ENCODE measurements around the gene PIAS2. TPM values are rescaled to one million over a fixed set of nuclear protein-coding genes. Genes with fewer than 3 reads are reported as not detected.

Gene PIAS2
- total and polyA plus RNA-seq, 2 experiments from 2014 or later: 30.3 to 54.2 TPM

GRCh38 chr18:46833899-46834298 lies 83.4 kb downstream of the PIAS2 start:
- Mint-ChIP-seq H3K9me3 (no peaks in the 10 kb centered on the region), H3K27ac (no peak overlapping the region), H3K4me3 (no peak overlapping the region), H3K36me3 (ENCODE audit: low read depth) (peaks cover 14% of the 10 kb centered on the region; the same call in 2 of the 3 replicates), H3K4me1 (no peaks in the 10 kb centered on the region), H3K27me3 (ENCODE audit: insufficient read depth, low read depth, poor library complexity) (no peaks in the 10 kb centered on the region)
- H3K4me2 ChIP-seq: no peak overlapping the region
- H3K36me3 ChIP-seq (ENCODE audit: insufficient read depth): peaks cover 8% of the 10 kb centered on the region; the same call in 1 of the 2 replicates
- H3F3A ChIP-seq (replicated peaks; ENCODE audit: low read depth): no peaks in the 10 kb centered on the region
- H3K4me1 ChIP-seq (ENCODE audit: insufficient read depth): no peaks in the 10 kb centered on the region
- no peak for DNase-seq (ENCODE audit: low spot score)
- H3K4me3 ChIP-seq: no peak overlapping the region
- H3K9me2 ChIP-seq (ENCODE audit: insufficient read depth): no peaks in the 10 kb centered on the region
- H2AFZ ChIP-seq: no peak overlapping the region
- no peaks in the 10 kb centered on the region; the same call in 1 of the 2 replicates for H4K20me1 ChIP-seq (replicated peaks; ENCODE audit: insufficient read depth)
- H3K79me2 ChIP-seq (replicated peaks; ENCODE audit: insufficient read depth): no peaks in the 10 kb centered on the region
- no peak overlapping the region for H3K27ac ChIP-seq (ENCODE audit: low read depth)
- no peaks in the 10 kb centered on the region for H3K27me3 ChIP-seq (ENCODE audit: insufficient read depth)
- no peak for ATAC-seq
- TF ChIP-seq ZNF331 (CRISPR knock-in tag; IDR thresholded peaks at IDR 0.05; ENCODE audit: low read depth): no peak
- no peak for TF ChIP-seq REST (IDR thresholded peaks at IDR 0.05; ENCODE audit: unreplicated experiment)
- TF ChIP-seq ZNF462 (CRISPR knock-in tag; IDR thresholded peaks at IDR 0.05): no peak
- TF ChIP-seq EZH2 (IDR thresholded peaks at IDR 0.05; ENCODE audit: low read depth, unreplicated experiment): no peak
- TF ChIP-seq ZNF114 (CRISPR knock-in tag; IDR thresholded peaks at IDR 0.05): no peak
- no peak for TF ChIP-seq EZH2phosphoT487 (IDR thresholded peaks at IDR 0.05; ENCODE audit: unreplicated experiment)
- TF ChIP-seq POLR2AphosphoS5 (IDR thresholded peaks at IDR 0.05; ENCODE audit: low read depth): no peak
- no peak for TF ChIP-seq ETS1 (IDR thresholded peaks at IDR 0.05)
- no peak for TF ChIP-seq JUNB (IDR thresholded peaks at IDR 0.05; ENCODE audit: unreplicated experiment)
- no peak for TF ChIP-seq STAT1 (IDR thresholded peaks at IDR 0.05; ENCODE audit: unreplicated experiment)
- TF ChIP-seq CREB1 (CRISPR knock-in tag; IDR thresholded peaks at IDR 0.05; ENCODE audit: low read depth): no peak
- no peak for TF ChIP-seq NANOG (IDR thresholded peaks at IDR 0.05; ENCODE audit: borderline replicate concordance)
- TF ChIP-seq CTCF (conservative IDR thresholded peaks at IDR 0.05; ENCODE audit: low read depth in 2 of 2): no peak
